Neutrophil (primary cell): ENCODE data around the gene ITGA11.

ENCODE experiments used
- H3K27ac ChIP-seq: fragments of 200-600 bp; sonication (generic); 2 replicates; pipeline ENCODE4 v1.5.1; 2016; ENCODE audit warnings: mild to moderate bottlenecking, moderate library complexity
- H3K27me3 ChIP-seq: fragments of 200-600 bp; sonication (generic); 2 replicates; pipeline ENCODE4 v1.6.0; 2016; ENCODE audit warnings: mild to moderate bottlenecking
- H3K36me3 ChIP-seq: fragments of 200-600 bp; sonication (generic); 2 replicates; pipeline ENCODE4 v1.5.1; 2017
- H3K4me1 ChIP-seq, 2 experiments: fragments of 200-600 bp in 1 of 2; sonication (generic) in 1 of 2; 1 replicate in 1 of 2; 2 replicates in 1 of 2; pipeline versions ENCODE4 v1.5.1 to v1.6.1; 2013 to 2016; ENCODE audit warnings: low read depth in 1 of 2, low read length in 1 of 2, mild to moderate bottlenecking in 1 of 2, moderate library complexity in 1 of 2; ENCODE audit not compliant: control insufficient read depth in 1 of 2, insufficient read depth in 1 of 2
- H3K4me3 ChIP-seq, 2 experiments: fragments of 200-600 bp in 1 of 2; sonication (generic) in 1 of 2; 1 replicate in 1 of 2; 2 replicates in 1 of 2; pipeline ENCODE4 v1.5.1; 2013 to 2016; ENCODE audit warnings: low read depth in 1 of 2, low read length in 1 of 2, mild to moderate bottlenecking in 1 of 2, moderate library complexity in 1 of 2
- H3K9me3 ChIP-seq: fragments of 200-600 bp; sonication (generic); 2 replicates; pipeline ENCODE4 v1.5.1; 2016
- CTCF ChIP-seq: fragments of 200-600 bp; sonication (generic); IDR thresholded peaks from 2 replicates; pipeline ENCODE4 v1.5.1; 2016; ENCODE audit warnings: antibody characterized with exemption

ITGA11 gene

GRCh38 chr15:68379058-68379758 is 52.8 kb downstream of the ITGA11 start:
- Histone ChIP-seq H3K4me3 (no peak overlapping the region), H3K9me3 (no peaks in the 10 kb centered on the region), H3K27ac (no peak overlapping the region), H3K27me3 (no peaks in the 10 kb centered on the region), H3K36me3 (no peaks in the 10 kb centered on the region), H3K4me1 (no peaks in the 10 kb centered on the region)
- no peak for TF ChIP-seq CTCF

- H3K27me3 ChIP-seq = no peaks in the 10 kb centered on the region
- H3K4me3 ChIP-seq = no peak overlapping the region
- no peak overlapping the region for H3K27ac ChIP-seq
- TF ChIP-seq CTCF = no peak
- no peaks in the 10 kb centered on the region for H3K9me3 ChIP-seq
- H3K36me3 ChIP-seq = no peaks in the 10 kb centered on the region
- H3K4me1 ChIP-seq = no peaks in the 10 kb centered on the region
Observed at GRCh38 chr15:68378595-68378994, 53.4 kb downstream of the ITGA11 start.

- Histone ChIP-seq H3K36me3 (no peaks in the 10 kb centered on the region), H3K27me3 (no peaks in the 10 kb centered on the region)
Observed at GRCh38 chr15:68377766-68378165, 54.2 kb downstream of the ITGA11 start.

GRCh38 chr15:68376447-68377060 is 55.4 kb downstream of the ITGA11 start:
- H3K27me3 ChIP-seq = no peaks in the 10 kb centered on the region
- no peaks in the 10 kb centered on the region for H3K9me3 ChIP-seq
- H3K36me3 ChIP-seq = no peaks in the 10 kb centered on the region
- H3K4me3 ChIP-seq = no peak overlapping the region
- TF ChIP-seq CTCF = no peak
- H3K27ac ChIP-seq = no peak overlapping the region
- H3K4me1 ChIP-seq = no peaks in the 10 kb centered on the region

More at GRCh38 chr15:68377766-68378165, 54.2 kb downstream of the ITGA11 start:
- no peak overlapping the region for H3K27ac ChIP-seq
- H3K4me3 ChIP-seq = no peak overlapping the region
- no peaks in the 10 kb centered on the region for H3K9me3 ChIP-seq
- TF ChIP-seq CTCF = no peak
- no peaks in the 10 kb centered on the region for H3K4me1 ChIP-seq

- H3K27ac ChIP-seq = no peak overlapping the region
- no peaks in the 10 kb centered on the region for H3K36me3 ChIP-seq
- H3K4me1 ChIP-seq = no peaks in the 10 kb centered on the region
- no peaks in the 10 kb centered on the region for H3K9me3 ChIP-seq
- no peaks in the 10 kb centered on the region for H3K27me3 ChIP-seq
- no peak for TF ChIP-seq CTCF
- H3K4me3 ChIP-seq = no peak overlapping the region
Observed at GRCh38 chr15:68375716-68376220, 56.2 kb downstream of the ITGA11 start.
